ENCODE results near the gene CNFN.

The CNFN gene

GRCh38 chr19:42352301-42353259 is 37.5 kb downstream of the CNFN start:
- H3K79me2 ChIP-seq (ENCODE audit: insufficient read depth, low read depth): no peaks in the 10 kb centered on the region
- no peak overlapping the region for H3K4me3 ChIP-seq (IDR thresholded peaks at IDR 0.05; ENCODE audit: insufficient read depth, low read depth, low read length)
- no peak overlapping the region for H3K9ac ChIP-seq
- no peaks in the 10 kb centered on the region for H3K27me3 ChIP-seq (ENCODE audit: insufficient read depth, low read depth)
- no peak for TF ChIP-seq CTCF (conservative IDR thresholded peaks at IDR 0.05; ENCODE audit: low read depth, low read length)
- H3K4me2 ChIP-seq: no peak overlapping the region
- no peaks in the 10 kb centered on the region for H4K20me1 ChIP-seq (ENCODE audit: insufficient read depth)
- H2AFZ ChIP-seq (ENCODE audit: low read depth): no peak overlapping the region
- H3K27ac ChIP-seq: no peak overlapping the region
- H3K36me3 ChIP-seq (ENCODE audit: insufficient read depth): no peaks in the 10 kb centered on the region
- no peaks in the 10 kb centered on the region for H3K4me1 ChIP-seq (ENCODE audit: low read depth, poor library complexity, severe bottlenecking)

GRCh38 chr19:42351079-42351735 is 38.9 kb downstream of the CNFN start:
- Histone ChIP-seq H3K27ac (no peak overlapping the region), H3K9ac (no peak overlapping the region), H3K27me3 (ENCODE audit: insufficient read depth, low read depth) (no peaks in the 10 kb centered on the region), H4K20me1 (ENCODE audit: insufficient read depth) (no peaks in the 10 kb centered on the region), H2AFZ (ENCODE audit: low read depth) (no peak overlapping the region), H3K79me2 (ENCODE audit: insufficient read depth, low read depth) (no peaks in the 10 kb centered on the region), H3K4me1 (ENCODE audit: low read depth, poor library complexity, severe bottlenecking) (no peaks in the 10 kb centered on the region), H3K4me2 (no peak overlapping the region), H3K36me3 (ENCODE audit: insufficient read depth) (no peaks in the 10 kb centered on the region), H3K4me3 (IDR thresholded peaks at IDR 0.05; ENCODE audit: insufficient read depth, low read depth, low read length) (no peak overlapping the region)
- no peak for TF ChIP-seq CTCF (conservative IDR thresholded peaks at IDR 0.05; ENCODE audit: low read depth, low read length)

DNA sequence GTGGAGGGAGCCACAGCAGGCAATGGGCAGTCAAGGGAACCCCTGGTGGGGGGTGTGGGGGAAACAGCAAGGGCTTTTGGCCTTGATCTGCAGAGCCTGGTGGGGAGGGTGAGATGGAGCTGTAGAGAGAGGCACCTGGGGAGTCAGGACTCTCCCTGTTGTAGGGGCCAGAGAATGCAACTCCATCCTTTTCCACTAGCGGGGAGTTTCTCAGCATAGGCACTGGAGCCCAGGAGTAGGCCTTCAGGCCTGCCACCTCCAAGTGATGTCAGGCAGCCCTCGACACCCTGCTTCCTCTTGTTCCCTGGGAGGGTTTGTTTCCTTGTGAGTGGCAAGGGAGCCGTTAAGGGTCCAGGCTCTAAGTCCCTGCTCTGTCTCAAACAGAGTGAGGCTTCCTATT is 39.7 kb downstream of the CNFN start:
- TF ChIP-seq CTCF (conservative IDR thresholded peaks at IDR 0.05; ENCODE audit: low read depth, low read length): no peak

DNA sequence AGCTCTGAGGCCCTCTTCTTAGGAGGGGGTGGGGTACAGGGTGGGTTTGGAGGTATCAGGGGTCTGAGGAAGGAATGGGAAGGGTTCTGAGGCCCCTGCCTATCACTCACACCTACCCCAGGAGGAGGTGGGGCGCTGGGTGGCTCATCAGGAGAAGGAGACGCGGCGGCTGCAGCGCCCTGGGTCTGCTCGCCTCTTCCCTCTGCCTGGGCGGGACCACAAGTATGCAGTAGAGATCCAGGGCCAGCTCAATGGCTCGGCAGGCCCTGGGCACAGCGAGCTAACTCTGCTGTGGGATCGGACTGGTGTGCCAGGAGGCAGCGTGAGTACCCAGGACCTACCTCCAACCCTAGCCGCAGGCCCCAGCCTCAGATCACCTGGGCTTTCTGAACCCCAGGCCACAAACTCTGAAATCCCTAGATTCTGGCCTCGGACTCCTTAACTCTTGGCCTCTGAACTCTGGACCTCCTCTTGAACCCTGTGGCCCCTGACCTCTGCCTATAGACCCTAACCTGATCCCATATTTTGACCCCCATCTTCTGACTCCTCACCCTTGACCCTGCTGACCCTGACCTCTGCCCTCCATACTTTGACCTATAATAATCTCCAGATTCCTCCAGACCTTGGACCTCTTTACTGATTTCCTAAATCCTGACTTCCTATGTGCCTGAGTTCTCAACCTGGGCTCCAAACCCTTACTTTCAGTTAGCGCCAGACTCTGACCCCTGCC is 40.6 kb downstream of the CNFN start:
- H3K4me1 ChIP-seq (ENCODE audit: low read depth, poor library complexity, severe bottlenecking): no peaks in the 10 kb centered on the region
- no peaks in the 10 kb centered on the region for H4K20me1 ChIP-seq (ENCODE audit: insufficient read depth)
- TF ChIP-seq CTCF (conservative IDR thresholded peaks at IDR 0.05; ENCODE audit: low read depth, low read length): no peak
- H3K79me2 ChIP-seq (ENCODE audit: insufficient read depth, low read depth): no peaks in the 10 kb centered on the region
- no peak overlapping the region for H3K27ac ChIP-seq
- no peaks in the 10 kb centered on the region for H3K36me3 ChIP-seq (ENCODE audit: insufficient read depth)
- no peak overlapping the region for H3K4me2 ChIP-seq
- H3K9ac ChIP-seq: no peak overlapping the region
- H3K27me3 ChIP-seq (ENCODE audit: insufficient read depth, low read depth): no peaks in the 10 kb centered on the region
- no peak overlapping the region for H2AFZ ChIP-seq (ENCODE audit: low read depth)
- H3K4me3 ChIP-seq (IDR thresholded peaks at IDR 0.05; ENCODE audit: insufficient read depth, low read depth, low read length): no peak overlapping the region

More for the DNA sequence above, 39.7 kb downstream of the CNFN start:
- Histone ChIP-seq H4K20me1 (ENCODE audit: insufficient read depth) (no peaks in the 10 kb centered on the region), H3K27ac (no peak overlapping the region), H3K4me1 (ENCODE audit: low read depth, poor library complexity, severe bottlenecking) (no peaks in the 10 kb centered on the region), H2AFZ (ENCODE audit: low read depth) (no peak overlapping the region), H3K9ac (no peak overlapping the region), H3K4me3 (IDR thresholded peaks at IDR 0.05; ENCODE audit: insufficient read depth, low read depth, low read length) (no peak overlapping the region), H3K79me2 (ENCODE audit: insufficient read depth, low read depth) (no peaks in the 10 kb centered on the region), H3K4me2 (no peak overlapping the region), H3K36me3 (ENCODE audit: insufficient read depth) (no peaks in the 10 kb centered on the region), H3K27me3 (ENCODE audit: insufficient read depth, low read depth) (no peaks in the 10 kb centered on the region)

Data from KMS-11 (cell line).